Aorta (tissue), 5 donors: Measurements from ENCODE around the gene AFG1L. TPM values are rescaled to one million over a fixed set of nuclear protein-coding genes. Genes with fewer than 3 reads are reported as not detected.

ENCODE experiments used
- ATAC-seq: fragments of 200-7000 bp; cut with Tn5 transposase; one replicate; pipeline ENCODE4 v1.9.1; 2022; ENCODE audit warnings: moderate library complexity; ENCODE audit not compliant: low FRiP score
- DNase-seq, 2 donors: peaks; one replicate each; pipeline ENCODE4 v3.0.0-alpha.2; 2020
- H3K27ac ChIP-seq, 2 donors: one replicate each; pipeline ENCODE4 v1.5.1; 2013; ENCODE audit warnings: low read length in 2 of 2, mild to moderate bottlenecking in 2 of 2, moderate library complexity in 2 of 2, control low read depth in 1 of 2, inconsistent platforms in 1 of 2, low read depth in 1 of 2
- H3K27me3 ChIP-seq, 2 donors: one replicate each; pipeline ENCODE4 v1.6.1; 2013; ENCODE audit warnings: control low read depth in 1 of 2, low read length in 1 of 2, mild to moderate bottlenecking in 1 of 2, moderate library complexity in 1 of 2; ENCODE audit not compliant: insufficient read depth in 2 of 2, control insufficient read depth in 1 of 2
- H3K36me3 ChIP-seq, 2 donors: one replicate each; pipeline ENCODE4 v1.6.1; 2013; ENCODE audit warnings: control low read depth in 1 of 2, low read length in 1 of 2, mild to moderate bottlenecking in 1 of 2; ENCODE audit not compliant: insufficient read depth in 2 of 2, control insufficient read depth in 1 of 2
- H3K4me1 ChIP-seq, 2 donors: one replicate each; pipeline ENCODE4 v1.6.1; 2013; ENCODE audit warnings: low read length in 2 of 2, control low read depth in 1 of 2, mild to moderate bottlenecking in 1 of 2, moderate library complexity in 1 of 2; ENCODE audit not compliant: insufficient read depth in 2 of 2, control insufficient read depth in 1 of 2
- H3K4me3 ChIP-seq, 2 donors: one replicate each; pipeline ENCODE4 v1.5.1; 2013; ENCODE audit warnings: low read length in 2 of 2, control low read depth in 1 of 2, mild to moderate bottlenecking in 1 of 2
- H3K9me3 ChIP-seq: one replicate; pipeline ENCODE4 v1.6.1; 2013; ENCODE audit warnings: mild to moderate bottlenecking, low read length; ENCODE audit not compliant: control insufficient read depth
- WGBS, 2 donors: extraction: QIAGEN DNeasy Blood & Tissue Kit; methylation state at CpG; one replicate each; pipeline ENCODE4 v1.1.7; 2013; 5-methylcytosine and 5-hydroxymethylcytosine counted together
- intact Hi-C, 2 donors: fragments of 100-400 bp; cut with DNase I; formaldehyde crosslinking; loops; one replicate each; pipeline versions ENCODE4 v1.14.2 to v1.15.0; 2022
- polyA plus RNA-seq, 2 donors: library from polyadenylated mRNA; stranded (reverse); fragments of 200-250 nt; gene quantifications; one replicate each; pipeline ENCODE4 v1.2.3, GENCODE V29; 2013
- total RNA-seq, 2 donors: library from RNA; stranded (reverse); fragmentation: NEBNext Ultra II Directional; extraction: Animal tissue kit (Norgen Biotek cat#: 25700); gene quantifications; one replicate each; pipeline ENCODE4 v1.2.1, GENCODE V29; 2021
- donor health status: healthy with polysubstance abuse.
- donor health status: Bipolar disorder and iron deficiency.
- donor health status: DM: no; HTN: no; CAD: no.
- donor health status: DM: no; HTN: no; CAD: no.
- donor health status: DM: yes; HTN: yes; CAD: no.

AFG1L gene
- total and polyA plus RNA-seq, 4 donors, result 0.95 to 9.8 (median 5.4) TPM

GRCh38 chr6:108501559-108501958 is 206.7 kb downstream of the AFG1L start:
- 39 to 48% methylated on average over 3 of the region's 3 CpGs for WGBS, 2 donors
- Histone ChIP-seq H3K4me3 (no peak overlapping the region), H3K27me3 (no peaks in the 10 kb centered on the region), H3K4me1 (no peaks in the 10 kb centered on the region), H3K36me3 (no peaks in the 10 kb centered on the region), H3K9me3 (no peaks in the 10 kb centered on the region), H3K27ac (no peak overlapping the region)
- DNase-seq, result no peak
- ATAC-seq, result no peak
- intact Hi-C loops, result no loop called here

GRCh38 chr6:108502832-108503231 is 208.0 kb downstream of the AFG1L start:
- 92 to 95% methylated on average over 1 of the region's 1 CpG for WGBS, 2 donors
- Histone ChIP-seq H3K9me3 (no peaks in the 10 kb centered on the region), H3K4me3 (no peak overlapping the region), H3K36me3 (no peaks in the 10 kb centered on the region), H3K27me3 (no peaks in the 10 kb centered on the region), H3K27ac (no peak overlapping the region), H3K4me1 (no peaks in the 10 kb centered on the region)
- intact Hi-C loops, result no loop called here
- DNase-seq (no peak), ATAC-seq (no peak)

GRCh38 chr6:108507316-108507715 is 212.5 kb downstream of the AFG1L start:
- Histone ChIP-seq H3K9me3 (no peaks in the 10 kb centered on the region), H3K4me1 (no peaks in the 10 kb centered on the region), H3K27me3 (no peaks in the 10 kb centered on the region), H3K4me3 (no peak overlapping the region), H3K36me3 (no peaks in the 10 kb centered on the region), H3K27ac (no peak overlapping the region)
- intact Hi-C loops, result no loop called here
- DNase-seq, result no peak
- 94% methylated on average over 2 of the region's 2 CpGs for WGBS, 2 donors
- ATAC-seq, result no peak

GRCh38 chr6:108510461-108511319 is 215.8 kb downstream of the AFG1L start:
- H3K4me1 ChIP-seq, result no peaks in the 10 kb centered on the region
- H3K36me3 ChIP-seq, result no peaks in the 10 kb centered on the region
- DNase-seq, result no peak
- ATAC-seq, result no peak
- no peaks in the 10 kb centered on the region for H3K27me3 ChIP-seq
- H3K9me3 ChIP-seq, result no peaks in the 10 kb centered on the region
- WGBS, 2 donors, result 83 to 86% methylated on average over 5 of the region's 5 CpGs
- H3K27ac ChIP-seq, result no peak overlapping the region
- H3K4me3 ChIP-seq, result no peak overlapping the region
- intact Hi-C loops, result no loop called here

GRCh38 chr6:108518714-108519576 is 224.1 kb downstream of the AFG1L start:
- no peak overlapping the region for H3K27ac ChIP-seq
- no peak overlapping the region for H3K4me3 ChIP-seq
- no peaks in the 10 kb centered on the region for H3K9me3 ChIP-seq
- intact Hi-C loops, result no loop called here
- H3K36me3 ChIP-seq, result peaks cover 0 to 2% of the 10 kb centered on the region in 2 donors
- no peaks in the 10 kb centered on the region for H3K4me1 ChIP-seq
- no peak for DNase-seq
- H3K27me3 ChIP-seq, result no peaks in the 10 kb centered on the region
- ATAC-seq, result no peak
- WGBS, 2 donors, result 81 to 84% methylated on average over 5 of the region's 5 CpGs

GRCh38 chr6:108521616-108522107 is 226.8 kb downstream of the AFG1L start:
- Histone ChIP-seq H3K9me3 (no peaks in the 10 kb centered on the region), H3K27me3 (no peaks in the 10 kb centered on the region), H3K4me3 (no peak overlapping the region), H3K4me1 (no peaks in the 10 kb centered on the region), H3K36me3 (peaks cover 0 to 2% of the 10 kb centered on the region in 2 donors), H3K27ac (no peak overlapping the region)
- intact Hi-C loops, result no loop called here
- DNase-seq, result no peak
- no peak for ATAC-seq
- 88 to 94% methylated on average over 1 of the region's 1 CpG for WGBS, 2 donors

GRCh38 chr6:108523697-108524096 is 228.8 kb downstream of the AFG1L start:
- intact Hi-C loops, result no loop called here
- Histone ChIP-seq H3K9me3 (no peaks in the 10 kb centered on the region), H3K27me3 (no peaks in the 10 kb centered on the region), H3K4me3 (no peak overlapping the region), H3K36me3 (peaks cover 0 to 2% of the 10 kb centered on the region in 2 donors), H3K27ac (no peak overlapping the region), H3K4me1 (no peaks in the 10 kb centered on the region)
- whole genome bisulfite sequencing, 2 donors, result 94 to 95% methylated on average over 2 of the region's 2 CpGs
- no peak for ATAC-seq
- DNase-seq, result no peak

GRCh38 chr6:108524528-108525248 is 229.8 kb downstream of the AFG1L start:
- H3K9me3 ChIP-seq, result no peaks in the 10 kb centered on the region
- no peak for ATAC-seq
- H3K4me3 ChIP-seq, result no peak overlapping the region
- no peak for DNase-seq
- peaks cover 0 to 2% of the 10 kb centered on the region in 2 donors for H3K36me3 ChIP-seq
- no peak overlapping the region for H3K27ac ChIP-seq
- no peaks in the 10 kb centered on the region for H3K4me1 ChIP-seq
- 50 to 57% methylated on average over 5 of the region's 5 CpGs for WGBS, 2 donors
- H3K27me3 ChIP-seq, result no peaks in the 10 kb centered on the region
- intact Hi-C loops, result loop anchor here in 1 of 2 donors (5.0 kb wide), 1 partner anchor 542 kb away; no protein-coding TSS in a partner anchor
